GM12872 (cell line): Measurements from ENCODE around the gene GUCA1C.

Experiments
- TF ChIP-seq, protein P1 (sequence below): IDR thresholded peaks from 3 replicates; pipeline ENCODE4 v1.5.1; 2011; ENCODE audit warnings: low read depth, mild to moderate bottlenecking, low read length, moderate library complexity; ENCODE audit not compliant: insufficient read depth

GUCA1C gene

DNA sequence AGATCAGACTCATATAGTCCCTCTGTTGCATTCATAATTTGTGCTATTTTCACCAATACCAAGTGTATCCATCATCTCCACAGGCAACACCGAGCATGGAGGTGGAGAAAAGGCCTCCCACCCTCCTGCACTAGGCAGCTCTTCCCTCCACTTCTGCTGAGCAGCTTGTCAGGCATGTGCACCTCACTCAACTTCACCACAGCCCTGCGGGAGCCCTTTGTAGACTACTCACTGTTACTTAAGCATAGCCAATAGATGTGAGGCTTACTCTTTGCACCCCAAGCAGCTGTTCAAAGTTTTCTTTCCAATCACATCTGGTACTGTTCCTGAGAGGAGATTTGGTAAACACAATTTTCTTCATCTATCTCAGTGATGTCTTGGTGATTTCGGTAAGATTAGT, 16.9 kb upstream of the GUCA1C start:
- TF ChIP-seq, protein P1, sequence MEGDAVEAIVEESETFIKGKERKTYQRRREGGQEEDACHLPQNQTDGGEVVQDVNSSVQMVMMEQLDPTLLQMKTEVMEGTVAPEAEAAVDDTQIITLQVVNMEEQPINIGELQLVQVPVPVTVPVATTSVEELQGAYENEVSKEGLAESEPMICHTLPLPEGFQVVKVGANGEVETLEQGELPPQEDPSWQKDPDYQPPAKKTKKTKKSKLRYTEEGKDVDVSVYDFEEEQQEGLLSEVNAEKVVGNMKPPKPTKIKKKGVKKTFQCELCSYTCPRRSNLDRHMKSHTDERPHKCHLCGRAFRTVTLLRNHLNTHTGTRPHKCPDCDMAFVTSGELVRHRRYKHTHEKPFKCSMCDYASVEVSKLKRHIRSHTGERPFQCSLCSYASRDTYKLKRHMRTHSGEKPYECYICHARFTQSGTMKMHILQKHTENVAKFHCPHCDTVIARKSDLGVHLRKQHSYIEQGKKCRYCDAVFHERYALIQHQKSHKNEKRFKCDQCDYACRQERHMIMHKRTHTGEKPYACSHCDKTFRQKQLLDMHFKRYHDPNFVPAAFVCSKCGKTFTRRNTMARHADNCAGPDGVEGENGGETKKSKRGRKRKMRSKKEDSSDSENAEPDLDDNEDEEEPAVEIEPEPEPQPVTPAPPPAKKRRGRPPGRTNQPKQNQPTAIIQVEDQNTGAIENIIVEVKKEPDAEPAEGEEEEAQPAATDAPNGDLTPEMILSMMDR: no peak

DNA sequence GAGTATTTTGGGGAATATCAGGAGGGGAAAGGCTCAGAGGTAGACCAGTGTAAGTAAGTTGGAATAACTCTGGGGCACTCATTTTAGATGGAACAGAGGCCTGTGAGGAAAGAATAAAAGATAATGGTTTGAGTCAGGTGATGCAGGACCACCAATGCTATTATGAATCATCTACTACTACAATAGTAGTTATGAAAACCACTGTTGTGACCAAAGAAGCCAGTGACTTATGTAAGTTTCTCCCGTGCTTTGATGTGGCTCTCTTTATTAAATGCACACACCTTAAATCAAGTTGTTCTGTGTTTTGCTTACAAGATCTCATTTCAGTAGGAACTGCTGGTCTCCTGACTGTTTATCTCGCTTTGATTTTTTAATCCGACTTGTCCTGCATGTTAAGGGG, 13.1 kb upstream of the GUCA1C start:
- TF ChIP-seq, protein P1: no peak

DNA sequence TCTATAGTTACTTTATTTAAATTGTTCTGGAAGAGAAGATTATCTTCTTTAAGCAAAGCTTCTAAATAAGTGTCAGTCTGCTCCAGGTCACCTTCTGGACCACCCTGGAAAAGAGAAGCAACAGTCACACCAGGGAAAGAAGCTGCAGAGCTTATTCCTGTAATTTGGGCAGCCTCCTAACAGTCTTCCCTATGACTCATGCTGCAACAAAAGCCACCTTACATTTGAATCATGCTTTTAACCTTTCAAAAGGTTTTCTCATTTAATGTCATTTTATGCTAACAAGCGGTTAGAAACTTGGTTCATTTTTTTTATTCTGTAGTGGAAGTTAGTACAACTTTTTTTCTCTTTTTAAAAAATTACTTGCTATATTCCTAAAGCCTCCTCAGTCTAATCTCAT, 5.3 kb upstream of the GUCA1C start:
- TF ChIP-seq, protein P1: no peak

DNA sequence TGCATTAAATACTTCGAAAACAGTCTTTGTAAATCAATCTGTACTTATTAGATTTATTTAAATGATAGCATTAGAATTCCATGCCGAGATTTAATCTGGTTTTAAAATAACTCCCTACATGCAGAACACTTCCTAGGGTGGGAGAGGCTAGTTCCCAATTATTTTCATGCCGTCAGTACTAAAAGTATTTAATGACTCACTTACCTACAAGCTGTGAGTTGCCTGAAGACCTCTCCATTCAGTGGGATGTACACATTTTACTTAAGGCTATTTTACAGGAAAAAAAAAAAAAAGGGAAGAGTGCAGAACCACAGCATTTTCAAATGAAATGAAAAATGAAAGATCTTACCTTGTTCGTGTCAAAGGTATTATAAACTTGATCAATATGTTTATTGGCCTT, 469 bp downstream of the GUCA1C start:
- TF ChIP-seq, protein P1: no peak

DNA sequence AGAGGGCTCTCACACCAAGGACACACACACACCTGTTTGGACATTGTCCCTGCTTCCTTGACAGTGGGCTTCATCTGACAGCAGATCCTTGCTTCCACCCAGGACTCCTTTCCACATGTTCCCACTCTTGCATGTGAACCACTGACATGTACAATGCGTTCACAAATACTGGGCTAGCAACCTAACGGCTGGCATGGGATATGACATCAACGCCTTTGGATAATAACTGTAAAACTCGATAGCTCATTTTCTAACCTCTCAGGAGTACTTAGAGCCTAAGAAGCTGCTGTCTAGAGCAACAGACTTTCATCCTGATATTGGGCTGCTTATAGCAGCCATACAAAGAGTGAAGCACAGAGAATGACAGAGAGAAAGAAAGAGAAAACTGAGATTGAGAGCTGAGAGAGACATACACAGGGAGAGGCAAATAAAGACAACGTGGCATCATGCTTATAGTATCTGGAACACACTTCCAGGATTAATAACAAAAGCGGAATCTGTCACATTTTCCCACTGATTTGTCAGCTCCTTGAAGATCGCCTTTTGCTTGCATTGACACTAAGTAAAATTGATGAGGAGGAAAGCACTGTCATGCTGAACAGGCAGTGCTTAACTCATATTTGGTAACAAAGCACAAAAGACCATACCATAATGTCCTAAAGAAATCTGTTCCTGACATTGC, 1.7 kb downstream of the GUCA1C start:
- TF ChIP-seq, protein P1: no peak

DNA sequence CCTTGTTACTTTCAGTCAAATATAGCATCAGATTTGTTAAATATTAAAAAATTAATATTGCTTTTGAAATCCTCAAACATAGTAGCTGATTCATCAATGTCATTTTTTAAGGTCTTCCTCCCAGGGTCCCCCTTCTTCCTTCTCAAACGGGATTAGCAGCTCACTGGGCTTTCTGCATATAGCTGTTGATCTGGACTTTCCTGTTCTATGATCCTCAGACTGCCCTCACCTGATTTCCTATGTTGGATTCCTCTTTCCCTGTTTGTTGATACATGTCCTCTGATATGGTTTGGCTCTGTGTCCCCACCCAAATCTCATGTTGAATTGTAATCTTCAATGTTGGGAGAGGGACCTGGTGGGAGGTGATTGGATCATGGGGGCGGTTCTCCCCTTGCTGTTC, 5.8 kb downstream of the GUCA1C start:
- TF ChIP-seq, protein P1: no peak

DNA sequence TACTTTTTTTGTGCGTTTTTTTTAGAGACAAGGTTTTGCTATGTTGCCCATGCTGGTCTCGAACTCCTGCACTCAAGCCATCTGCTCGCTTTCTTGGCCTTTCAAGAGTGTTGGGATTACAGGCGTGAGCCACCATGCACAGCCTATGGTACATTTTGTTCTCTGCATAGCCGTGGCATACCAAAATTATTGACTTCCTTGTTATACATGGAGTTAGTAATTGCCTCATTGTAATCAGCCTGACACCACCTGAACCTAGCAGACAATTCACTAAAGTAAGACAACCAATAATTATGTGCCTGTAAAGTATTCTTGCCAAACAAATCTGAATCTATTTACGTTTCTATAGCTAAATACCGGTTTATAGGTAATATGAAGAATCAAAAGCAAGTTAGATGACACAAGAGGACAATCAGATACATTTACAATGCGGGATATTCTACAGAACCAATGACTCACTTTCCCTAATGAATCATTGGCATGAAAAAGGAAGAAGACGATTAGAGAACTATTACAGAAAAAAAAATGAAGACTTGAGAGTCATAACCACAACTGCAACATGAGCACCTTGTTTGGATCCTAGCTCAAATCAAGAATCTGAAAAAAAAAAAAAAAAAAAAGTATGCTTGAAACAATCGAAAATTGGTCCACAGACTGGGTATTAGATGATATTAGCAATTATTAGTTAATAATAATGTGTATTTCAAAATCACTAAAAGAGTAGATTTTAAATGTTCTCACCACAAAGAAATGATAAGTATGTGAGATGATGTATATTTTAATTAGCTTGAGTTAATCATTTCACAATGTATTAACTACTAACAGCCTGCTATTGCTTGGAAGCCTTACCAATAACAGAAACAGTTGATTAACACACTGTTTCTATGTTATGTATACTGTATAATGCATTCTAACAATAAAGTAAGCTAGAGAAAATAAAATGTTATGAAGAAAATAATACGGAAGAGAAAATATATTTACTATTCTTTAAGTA, 7.1 kb downstream of the GUCA1C start:
- TF ChIP-seq, protein P1: no peak
